Measurements from ENCODE around the gene RBFOX2. TPM values are rescaled to one million over a fixed set of nuclear protein-coding genes. Genes with fewer than 3 reads are reported as not detected.

Gene RBFOX2
- total RNA-seq, 1 donor from 2014 or later: 164 TPM

DNA sequence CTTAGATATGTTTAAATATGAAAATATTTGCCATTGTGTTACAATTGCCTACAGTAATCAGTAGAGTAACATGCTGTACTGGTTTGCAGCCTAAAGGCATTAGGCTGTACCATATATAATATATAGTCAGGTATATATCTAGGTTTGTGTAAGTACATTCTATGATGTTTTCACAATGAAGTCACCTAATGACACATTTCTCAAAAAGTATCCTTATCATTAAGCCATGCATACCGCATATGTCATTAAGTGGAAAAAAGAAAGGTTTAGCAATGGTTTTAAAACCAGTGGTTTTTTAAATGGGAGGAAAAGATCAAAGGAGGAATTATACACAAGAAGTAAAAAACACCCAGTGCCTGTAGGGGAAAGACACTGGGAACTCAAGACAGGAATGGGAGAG, 122.7 kb downstream of the RBFOX2 start:
- TF ChIP-seq CTCF (conservative IDR thresholded peaks at IDR 0.05): no peak
- no peaks in the 10 kb centered on the region for H3K36me3 Mint-ChIP-seq

DNA sequence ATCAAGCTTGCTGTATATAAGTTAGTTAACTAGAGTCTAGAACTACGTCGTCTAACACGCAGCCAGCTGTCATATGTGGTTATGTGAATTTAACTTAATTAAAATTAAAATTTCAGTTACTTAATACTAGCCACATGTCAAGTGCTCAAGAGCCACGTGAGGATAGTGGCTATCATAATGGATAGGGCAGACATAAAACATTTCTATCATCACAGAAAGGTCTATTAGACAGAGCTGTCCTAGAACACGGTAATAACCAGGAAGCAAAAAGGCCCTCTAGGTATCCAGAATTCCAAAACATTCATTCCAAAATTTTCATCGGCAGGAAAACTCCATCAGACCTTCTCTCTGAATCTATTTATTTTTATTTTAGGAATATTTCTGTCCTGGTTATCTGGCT, 123.9 kb downstream of the RBFOX2 start:
- Mint-ChIP-seq H3K27me3 (no peaks in the 10 kb centered on the region), H3K4me3 (no peak overlapping the region), H3K27ac (no peak overlapping the region), H3K9me3 (peaks cover 6% of the 10 kb centered on the region), H3K36me3 (no peaks in the 10 kb centered on the region), H3K4me1 (ENCODE audit: unreplicated experiment) (peaks cover 49% of the 10 kb centered on the region)
- no peak for TF ChIP-seq CTCF (conservative IDR thresholded peaks at IDR 0.05)
- DNase-seq (ENCODE audit: extremely low spot score, unreplicated experiment): no peak

More for the DNA sequence above, 122.7 kb downstream of the RBFOX2 start:
- H3K4me1 Mint-ChIP-seq (ENCODE audit: unreplicated experiment): peaks cover 46% of the 10 kb centered on the region
- no peak overlapping the region for H3K4me3 Mint-ChIP-seq
- DNase-seq (ENCODE audit: extremely low spot score, unreplicated experiment): no peak
- H3K9me3 Mint-ChIP-seq: peaks cover 6% of the 10 kb centered on the region
- peak overlapping the region; percentile 29 for H3K27ac Mint-ChIP-seq
- H3K27me3 Mint-ChIP-seq: no peaks in the 10 kb centered on the region

- TF ChIP-seq CTCF (conservative IDR thresholded peaks at IDR 0.05): no peak
- H3K27ac Mint-ChIP-seq: peak overlapping the region; percentile 18
- H3K36me3 Mint-ChIP-seq: no peaks in the 10 kb centered on the region
- no peak for DNase-seq (ENCODE audit: extremely low spot score, unreplicated experiment)
- H3K4me3 Mint-ChIP-seq: no peak overlapping the region
- peaks cover 6% of the 10 kb centered on the region for H3K9me3 Mint-ChIP-seq
- no peaks in the 10 kb centered on the region for H3K27me3 Mint-ChIP-seq
- H3K4me1 Mint-ChIP-seq (ENCODE audit: unreplicated experiment): peaks cover 49% of the 10 kb centered on the region
Observed at GRCh38 chr22:35904336-35904692, 124.3 kb downstream of the RBFOX2 start.

- DNase-seq (ENCODE audit: extremely low spot score, unreplicated experiment): no peak
- TF ChIP-seq CTCF (conservative IDR thresholded peaks at IDR 0.05): no peak
- Mint-ChIP-seq H3K9me3 (peaks cover 6% of the 10 kb centered on the region), H3K27ac (peak overlapping the region; percentile 18), H3K4me3 (peak overlapping the region; percentile 4), H3K36me3 (no peaks in the 10 kb centered on the region), H3K27me3 (no peaks in the 10 kb centered on the region), H3K4me1 (ENCODE audit: unreplicated experiment) (peaks cover 49% of the 10 kb centered on the region)
Observed at GRCh38 chr22:35903571-35904335, 124.9 kb downstream of the RBFOX2 start.

DNA sequence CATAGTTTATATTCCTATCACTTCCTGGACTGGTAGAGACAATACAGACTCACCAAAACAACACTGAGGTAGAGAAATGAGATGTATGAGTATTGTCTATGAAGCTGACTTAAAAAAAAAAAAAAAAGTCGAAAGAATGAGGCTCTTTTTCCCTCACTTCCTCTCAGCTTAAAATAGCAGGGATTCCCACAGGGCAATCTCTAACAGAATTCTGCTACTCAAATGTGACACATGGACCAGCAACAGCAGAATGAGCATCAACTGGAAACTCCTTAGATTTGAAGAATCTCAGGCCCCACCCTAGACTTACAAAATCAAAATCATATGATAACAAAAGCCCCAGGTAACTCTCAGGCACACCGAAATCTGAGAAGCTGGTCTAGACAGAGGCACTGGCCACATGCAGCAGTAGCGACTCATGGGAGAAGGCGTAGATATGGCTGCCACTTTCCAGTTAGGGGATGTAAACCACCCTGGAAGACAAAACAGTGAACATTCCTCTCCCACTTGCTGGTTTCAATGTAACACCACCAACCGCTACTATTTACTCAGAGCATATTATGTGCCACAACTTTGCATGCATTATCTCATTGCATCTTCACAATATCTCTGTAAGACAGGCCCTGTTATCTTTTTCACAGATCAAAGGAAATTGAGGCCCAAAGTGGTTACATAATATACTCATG, 128.0 kb downstream of the RBFOX2 start:
- H3K36me3 Mint-ChIP-seq: peaks cover 4% of the 10 kb centered on the region
- H3K9me3 Mint-ChIP-seq: peaks cover 6% of the 10 kb centered on the region
- H3K27ac Mint-ChIP-seq: peak overlapping the region; percentile 84
- H3K27me3 Mint-ChIP-seq: no peaks in the 10 kb centered on the region
- peak overlapping the region; percentile 50 for H3K4me3 Mint-ChIP-seq
- peaks cover 47% of the 10 kb centered on the region for H3K4me1 Mint-ChIP-seq (ENCODE audit: unreplicated experiment)
- no peak for DNase-seq (ENCODE audit: extremely low spot score, unreplicated experiment)
- TF ChIP-seq CTCF (conservative IDR thresholded peaks at IDR 0.05): no peak
